GM12878 (cell line): ENCODE measurements around the gene CSTPP1. TPM values are rescaled to one million over a fixed set of nuclear protein-coding genes. Genes with fewer than 3 reads are reported as not detected.

Experiments
- ATAC-seq: fragments of 200-7000 bp; cut with Tn5 transposase; 3 replicates; pipeline ENCODE4 v1.9.1; 2020; ENCODE audit warnings: mild to moderate bottlenecking, moderate library complexity
- BruUV-seq: library from RNA; stranded (reverse); fragments of 400-500 nt; replicated peaks from 2 replicates; lab custom pipeline; 2021; lab: Mats Ljungman, UMichigan
- CTCF ChIA-PET: fragments of 300-600 bp; sonication (Branson Sonifier 250); formaldehyde crosslinking; extraction: SDS; loops from one replicate; lab custom pipeline; 2021; ENCODE audit warnings: inconsistent platforms; lab: Yijun Ruan, JAX
- POLR2A ChIA-PET: fragments of 350-600 bp; formaldehyde crosslinking; extraction: SDS; loops from one replicate; lab custom pipeline; 2021; ENCODE audit warnings: inconsistent platforms; lab: Charles Lee
- RAD21 ChIA-PET: fragments of 300-600 bp; sonication (Branson Sonifier 250); formaldehyde crosslinking; loops from one replicate; lab custom pipeline; 2023; ENCODE audit warnings: antibody characterized with exemption; ENCODE audit not compliant: unreplicated experiment; lab: Charles Lee
- SMC1A ChIA-PET: fragments of 300-600 bp; sonication (Branson Sonifier 250); formaldehyde crosslinking; loops from one replicate; lab custom pipeline; 2023; ENCODE audit not compliant: unreplicated experiment, uncharacterized antibody; lab: Charles Lee
- DNase-seq: peaks from one replicate; pipeline ENCODE4 v3.0.0-alpha.2; 2011; ENCODE audit warnings: low read depth, low spot score
- FAIRE-seq: peaks from 3 replicates; lab custom pipeline; 2011; peaks lifted over from hg19 to GRCh38; lab: Jason Lieb, UNC
- H2AFZ ChIP-seq: 2 replicates; pipeline ENCODE4 v1.6.0; 2011; ENCODE audit warnings: low read depth, low read length, control low read depth; ENCODE audit not compliant: control insufficient read depth
- H3K27ac ChIP-seq: 2 replicates; pipeline ENCODE4 v1.5.1; 2011; ENCODE audit warnings: control low read depth; ENCODE audit not compliant: control insufficient read depth, insufficient read depth
- H3K27me3 ChIP-seq, 2 experiments: replicated peaks in 1 of 2; 2 replicates each; pipeline versions ENCODE4 v1.6.0 to v1.6.1; 2011; ENCODE audit warnings: low read length in 1 of 2; ENCODE audit not compliant: control insufficient read depth in 2 of 2, insufficient read depth in 2 of 2
- H3K36me3 ChIP-seq, 2 experiments: 2 replicates each; pipeline ENCODE4 v1.5.1; 2011; ENCODE audit warnings: low read length in 1 of 2; ENCODE audit not compliant: control insufficient read depth in 2 of 2, insufficient read depth in 2 of 2
- H3K4me1 ChIP-seq: 2 replicates; pipeline ENCODE4 v1.6.1; 2011; ENCODE audit warnings: mild to moderate bottlenecking, low read length, moderate library complexity, mixed read lengths; ENCODE audit not compliant: control insufficient read depth, insufficient read depth
- H3K4me2 ChIP-seq: 2 replicates; pipeline ENCODE4 v1.6.0; 2011; ENCODE audit warnings: control low read depth; ENCODE audit not compliant: control insufficient read depth, insufficient read depth
- H3K4me3 ChIP-seq: fragments of 200-600 bp; sonication (generic); 2 replicates; pipeline ENCODE4 v1.5.1; 2016
- H3K79me2 ChIP-seq: 2 replicates; pipeline ENCODE4 v1.6.0; 2011; ENCODE audit warnings: low read length; ENCODE audit not compliant: control insufficient read depth, insufficient read depth
- H3K9ac ChIP-seq: 2 replicates; pipeline ENCODE4 v1.8.0; 2011; ENCODE audit warnings: low read length, control low read depth, mixed read lengths; ENCODE audit not compliant: control insufficient read depth, insufficient read depth
- H3K9me3 ChIP-seq: replicated peaks from 3 replicates; pipeline ENCODE4 v1.5.1; 2011; ENCODE audit warnings: mild to moderate bottlenecking, low read length; ENCODE audit not compliant: control insufficient read depth, insufficient read depth
- H4K20me1 ChIP-seq: 2 replicates; pipeline ENCODE4 v1.6.0; 2011; ENCODE audit not compliant: control insufficient read depth, insufficient read depth
- BCL11A ChIP-seq: IDR thresholded peaks from 2 replicates; pipeline ENCODE4 v1.6.1; 2011; ENCODE audit warnings: low read depth, low read length
- ELK1 ChIP-seq: IDR thresholded peaks from 2 replicates; pipeline ENCODE4 v1.6.1; 2012; ENCODE audit warnings: low read depth, low read length, improper control_type of control experiment
- EP300 ChIP-seq, 2 experiments: fragments of 150-350 bp in 1 of 2; IDR thresholded peaks; 2 replicates each; pipeline ENCODE4 v1.6.1; 2011 to 2012; ENCODE audit warnings: low read depth in 2 of 2, low read length in 2 of 2, borderline replicate concordance in 1 of 2, improper control_type of control experiment in 1 of 2, inconsistent platforms in 1 of 2; ENCODE audit not compliant: control insufficient read depth in 1 of 2
- HDAC6 ChIP-seq: fragments of 200-600 bp; sonication (generic); IDR thresholded peaks from one replicate; pipeline ENCODE4 v1.8.0; 2017; ENCODE audit warnings: antibody characterized with exemption; ENCODE audit not compliant: unreplicated experiment
- JUNB ChIP-seq: IDR thresholded peaks from 2 replicates; pipeline ENCODE4 v1.6.1; 2016; ENCODE audit warnings: antibody characterized with exemption, mild to moderate bottlenecking
- KDM1A ChIP-seq: fragments of 200-600 bp; sonication (generic); IDR thresholded peaks from 2 replicates; pipeline ENCODE4 v1.6.1; 2016; ENCODE audit warnings: borderline replicate concordance
- KLF5 ChIP-seq: fragments of 450-650 bp; IDR thresholded peaks from 2 replicates; pipeline ENCODE4 v1.6.1; 2014; ENCODE audit warnings: mild to moderate bottlenecking; ENCODE audit not compliant: partially characterized antibody
- MLLT1 ChIP-seq: fragments of 450-650 bp; IDR thresholded peaks from 2 replicates; pipeline ENCODE4 v1.6.1; 2016; ENCODE audit warnings: mild to moderate bottlenecking
- NBN ChIP-seq: fragments of 450-650 bp; IDR thresholded peaks from 2 replicates; pipeline ENCODE4 v1.6.1; 2016
- NR2C1 ChIP-seq: fragments of 450-650 bp; IDR thresholded peaks from 2 replicates; pipeline ENCODE4 v1.6.1; 2017; ENCODE audit warnings: antibody characterized with exemption, mild to moderate bottlenecking, moderate library complexity
- NR2F1 ChIP-seq: fragments of 450-650 bp; conservative IDR thresholded peaks from 2 replicates; pipeline ENCODE4 v1.6.1; 2017; ENCODE audit warnings: mild to moderate bottlenecking
- PAX5 ChIP-seq: IDR thresholded peaks from 2 replicates; pipeline ENCODE4 v1.6.1; 2011; ENCODE audit warnings: low read depth, low read length, borderline replicate concordance
- PAX8 ChIP-seq: fragments of 450-650 bp; IDR thresholded peaks from 2 replicates; pipeline ENCODE4 v1.6.1; 2017; ENCODE audit warnings: mild to moderate bottlenecking, moderate library complexity
- RAD21 ChIP-seq: IDR thresholded peaks from 2 replicates; pipeline ENCODE4 v1.6.1; 2011; ENCODE audit warnings: mild to moderate bottlenecking, low read depth, low read length, moderate library complexity; ENCODE audit not compliant: insufficient read depth
- RAD51 ChIP-seq: fragments of 450-650 bp; IDR thresholded peaks from 2 replicates; pipeline ENCODE4 v1.6.1; 2016; ENCODE audit warnings: moderate library complexity, mild to moderate bottlenecking, inconsistent platforms
- SMAD5 ChIP-seq: IDR thresholded peaks from 2 replicates; pipeline ENCODE4 v1.6.1; 2016; ENCODE audit warnings: antibody characterized with exemption, low read depth
- SP1 ChIP-seq: IDR thresholded peaks from one replicate; pipeline ENCODE4 v1.6.1; 2011; ENCODE audit warnings: low read depth, low read length
- SUPT20H ChIP-seq: IDR thresholded peaks from 2 replicates; pipeline ENCODE4 v1.6.1; 2011; ENCODE audit warnings: low read depth, mild to moderate bottlenecking, low read length, moderate library complexity, borderline replicate concordance; ENCODE audit not compliant: control insufficient read depth
- YBX1 ChIP-seq: fragments of 450-650 bp; IDR thresholded peaks from 2 replicates; pipeline ENCODE4 v1.6.1; 2016; ENCODE audit warnings: antibody characterized with exemption
- ZBTB40 ChIP-seq: fragments of 450-650 bp; IDR thresholded peaks from 2 replicates; pipeline ENCODE4 v1.6.1; 2016; ENCODE audit warnings: mild to moderate bottlenecking, moderate library complexity, borderline replicate concordance
- WGBS: methylation state at CpG from one replicate; pipeline ENCODE4 v1.1.6; 2016; ENCODE audit warnings: low lambda C conversion rate; ENCODE audit not compliant: insufficient replicate concordance, insufficient coverage; ENCODE audit errors: missing lambda C conversion rate; 5-methylcytosine and 5-hydroxymethylcytosine counted together
- in situ Hi-C: fragments of 300-500 bp; cut with MboI; formaldehyde crosslinking; loops from 9 replicates; pipeline ENCODE4 v1.14.3; 2018; ENCODE audit warnings: mixed read lengths
- intact Hi-C: fragments of 100-400 bp; cut with micrococcal nuclease; formaldehyde crosslinking; loops from one replicate; pipeline ENCODE4 v1.14.2; 2022; ENCODE audit not compliant: unreplicated experiment
- polyA plus RNA-seq, 11 experiments: library from polyadenylated mRNA; depleted of rRNA in 4 of 11; unstranded in 6 of 11; stranded (reverse) in 5 of 11; fragments of >200 nt; fragmentation: Nextera tagmentation in 4 of 11; fragmentation: Illumina TruSeq in 1 of 11; extraction: Ambion mirVana in 4 of 11; extraction: Trizol in 1 of 11; gene quantifications; 1 replicate in 1 of 11; 2 replicates in 10 of 11; pipeline versions ENCODE4 v1.2.1 to v1.2.3, GENCODE V29; 2011 to 2016; ENCODE audit warnings: inconsistent platforms in 2 of 11, missing spikeins in 2 of 11, low read depth in 1 of 11
- total RNA-seq, 4 experiments: library from RNA; depleted of rRNA in 3 of 4; stranded (reverse); fragments of >200 nt in 3 of 4; fragmentation: Illumina TruSeq in 1 of 4; extraction: Trizol in 1 of 4; gene quantifications; 2 replicates each; pipeline versions ENCODE4 v1.2.1 to v1.2.3, GENCODE V29; 2013 to 2021

CSTPP1 gene
- total and polyA plus RNA-seq, 10 of the 15 experiments (the other 5 are each of a cell fraction or from before 2014, with no cell fraction given) = 7.1 to 23.4 (median 17.5) TPM

GRCh38 chr11:47111318-47111804, 174.8 kb downstream of the CSTPP1 start:
- Histone ChIP-seq H3K36me3 (no peaks in the 10 kb centered on the region), H2AFZ (peak overlapping the region; percentile 28; the same call in 1 of the 2 replicates), H3K9me3 (no peaks in the 10 kb centered on the region), H4K20me1 (no peaks in the 10 kb centered on the region), H3K9ac (no peak overlapping the region), H3K27me3 (no peaks in the 10 kb centered on the region), H3K4me1 (peaks cover 37% of the 10 kb centered on the region), H3K79me2 (no peaks in the 10 kb centered on the region), H3K4me3 (no peak overlapping the region), H3K27ac (no peak overlapping the region), H3K4me2 (peak overlapping the region; percentile 89)
- CTCF ChIA-PET = interaction anchor here (0.7 to 1.1 kb wide), 3 partner anchors 12 to 181 kb away, joined by 3 to 5 read pairs (median 3); no protein-coding TSS in a partner anchor
- in situ Hi-C loops (no loop called here), intact Hi-C loops (no loop called here)
- SMC1A ChIA-PET = interaction anchor here (0.9 to 1.6 kb wide), 3 partner anchors 9 to 41 kb away, joined by 3 to 5 read pairs (median 3); no protein-coding TSS in a partner anchor
- DNase-seq (peak; percentile 92), ATAC-seq (peak; percentile 96), FAIRE-seq (peak; percentile 31)
- RAD21 ChIA-PET = interaction anchor here (1.1 to 1.3 kb wide), 2 partner anchors 42 to 92 kb away, joined by 3 read pairs; no protein-coding TSS in a partner anchor
- no TSS peak for BruUV-seq
- POLR2A ChIA-PET = no interaction called here
- under 1% methylated on average over 8 of the region's 8 CpGs for WGBS
- no peak for TF ChIP-seq RAD21
- TF ChIP-seq NR2C1 = no peak
- peak; percentile 98 for TF ChIP-seq PAX5
- TF ChIP-seq SUPT20H = no peak
- TF ChIP-seq NR2F1 = peak; percentile 53
- no peak for TF ChIP-seq YBX1
- TF ChIP-seq SP1 = peak; percentile 28
- no peak for TF ChIP-seq RAD51
- TF ChIP-seq PAX8 = no peak
- TF ChIP-seq KDM1A = no peak
- peak; percentile 44; the same call in 1 of the 2 replicates for TF ChIP-seq MLLT1
- no peak for TF ChIP-seq SMAD5
- TF ChIP-seq HDAC6 = no peak
- TF ChIP-seq BCL11A = peak; percentile 72
- TF ChIP-seq ELK1 = 0 out of 2 replicates have a peak, but pooled peaks have one; percentile 26
- TF ChIP-seq ZBTB40 = no peak
- peak; percentile 78 for TF ChIP-seq NBN
- TF ChIP-seq KLF5 = no peak
- peak; percentile 9 to 61; a peak in 1 of 4 replicates for TF ChIP-seq EP300 (IDR thresholded peaks at IDR 0.05; ENCODE audit: borderline replicate concordance in 1 of 2, control insufficient read depth in 1 of 2, low read depth in 2 of 2, low read length in 2 of 2)
- peak; percentile 83 for TF ChIP-seq JUNB
